Central memory CD8-positive, alpha-beta T cell (primary cell): ENCODE data around the gene ZNF644.
A peak's percentile ranks its signal among the peaks of the same experiment; 100 is the strongest.

Experiments used
- ATAC-seq: fragments of 150-1000 bp; cut with Tn5 transposase; replicated peaks from 2 replicates; pipeline ENCODE4 v1.10.0; 2022; ENCODE audit warnings: mild to moderate bottlenecking, moderate FRiP score, moderate number of reproducible peaks; ENCODE audit not compliant: poor library complexity, severe bottlenecking; ENCODE audit errors: extremely low read depth
- DNase-seq, 2 donors: peaks; one replicate each; pipeline ENCODE4 v3.0.0; 2021; ENCODE audit warnings: low spot score in 2 of 2
- H3K27ac Mint-ChIP-seq: one replicate; pipeline ENCODE4 v1.8.0; 2022; ENCODE audit warnings: low read depth, mild to moderate bottlenecking, moderate library complexity, mixed read lengths
- H3K27me3 Mint-ChIP-seq: one replicate; pipeline ENCODE4 v1.8.0; 2022; ENCODE audit warnings: mixed read lengths
- H3K36me3 Mint-ChIP-seq: one replicate; pipeline ENCODE4 v1.8.0; 2022; ENCODE audit warnings: mild to moderate bottlenecking, moderate library complexity, mixed read lengths; ENCODE audit not compliant: insufficient read depth
- H3K4me1 Mint-ChIP-seq: one replicate; pipeline ENCODE4 v1.8.0; 2022; ENCODE audit warnings: mixed read lengths
- H3K4me3 Mint-ChIP-seq: one replicate; pipeline ENCODE4 v1.8.0; 2022; ENCODE audit warnings: mild to moderate bottlenecking, moderate library complexity, mixed read lengths
- H3K9me3 Mint-ChIP-seq: one replicate; pipeline ENCODE4 v1.8.0; 2022; ENCODE audit warnings: mixed read lengths

The ZNF644 gene

GRCh38 chr1:90963651-90964050 is 58.2 kb downstream of the ZNF644 start:
- no peak overlapping the region for H3K4me3 Mint-ChIP-seq
- H3K4me1 Mint-ChIP-seq = peaks cover 48% of the 10 kb centered on the region

GRCh38 chr1:90963236-90963635 is 58.6 kb downstream of the ZNF644 start:
- H3K4me3 Mint-ChIP-seq = no peak overlapping the region
- ATAC-seq (no peak), DNase-seq (no peak)
- H3K27me3 Mint-ChIP-seq = no peaks in the 10 kb centered on the region
- H3K27ac Mint-ChIP-seq = no peak overlapping the region
- H3K4me1 Mint-ChIP-seq = peaks cover 51% of the 10 kb centered on the region
- H3K36me3 Mint-ChIP-seq = peaks cover 7% of the 10 kb centered on the region
- no peaks in the 10 kb centered on the region for H3K9me3 Mint-ChIP-seq

More at GRCh38 chr1:90963651-90964050, 58.2 kb downstream of the ZNF644 start:
- DNase-seq = no peak
- Mint-ChIP-seq H3K36me3 (peaks cover 7% of the 10 kb centered on the region), H3K27me3 (no peaks in the 10 kb centered on the region), H3K27ac (no peak overlapping the region), H3K9me3 (no peaks in the 10 kb centered on the region)
- no peak for ATAC-seq

- Mint-ChIP-seq H3K9me3 (no peaks in the 10 kb centered on the region), H3K4me1 (peaks cover 69% of the 10 kb centered on the region), H3K36me3 (peaks cover 7% of the 10 kb centered on the region), H3K4me3 (no peak overlapping the region), H3K27me3 (no peaks in the 10 kb centered on the region), H3K27ac (no peak overlapping the region)
- no peak for ATAC-seq
- no peak for DNase-seq
These were observed 62.3 kb downstream of the ZNF644 start for GRCh38 chr1:90959352-90960206.

- no peak for ATAC-seq
- H3K4me3 Mint-ChIP-seq = no peak overlapping the region
- H3K27me3 Mint-ChIP-seq = no peaks in the 10 kb centered on the region
These were observed 64.3 kb downstream of the ZNF644 start for GRCh38 chr1:90957497-90957896.

GRCh38 chr1:90955769-90956168 is 66.1 kb downstream of the ZNF644 start:
- ATAC-seq (no peak), DNase-seq (no peak)
- Mint-ChIP-seq H3K27ac (peak overlapping the region; percentile 33), H3K36me3 (peaks cover 10% of the 10 kb centered on the region), H3K4me1 (peaks cover 84% of the 10 kb centered on the region), H3K4me3 (no peak overlapping the region), H3K9me3 (no peaks in the 10 kb centered on the region), H3K27me3 (no peaks in the 10 kb centered on the region)

More at GRCh38 chr1:90957497-90957896, 64.3 kb downstream of the ZNF644 start:
- peaks cover 73% of the 10 kb centered on the region for H3K4me1 Mint-ChIP-seq
- DNase-seq = no peak
- H3K36me3 Mint-ChIP-seq = peaks cover 8% of the 10 kb centered on the region
- H3K27ac Mint-ChIP-seq = peak overlapping the region; percentile 8
- no peaks in the 10 kb centered on the region for H3K9me3 Mint-ChIP-seq

- H3K36me3 Mint-ChIP-seq = peaks cover 10% of the 10 kb centered on the region
- no peaks in the 10 kb centered on the region for H3K27me3 Mint-ChIP-seq
- no peak for ATAC-seq
- peaks cover 64% of the 10 kb centered on the region for H3K4me1 Mint-ChIP-seq
- H3K9me3 Mint-ChIP-seq = no peaks in the 10 kb centered on the region
- peak overlapping the region; percentile 20 for H3K27ac Mint-ChIP-seq
- no peak for DNase-seq
- H3K4me3 Mint-ChIP-seq = peak overlapping the region; percentile 1
These were observed 68.9 kb downstream of the ZNF644 start for GRCh38 chr1:90952906-90953305.

- H3K4me1 Mint-ChIP-seq = peaks cover 56% of the 10 kb centered on the region
- no peak overlapping the region for H3K4me3 Mint-ChIP-seq
- H3K36me3 Mint-ChIP-seq = peaks cover 11% of the 10 kb centered on the region
These were observed 70.8 kb downstream of the ZNF644 start for GRCh38 chr1:90951009-90951408.

GRCh38 chr1:90948301-90948700 is 73.5 kb downstream of the ZNF644 start:
- Mint-ChIP-seq H3K36me3 (peaks cover 7% of the 10 kb centered on the region), H3K9me3 (no peaks in the 10 kb centered on the region), H3K4me3 (no peak overlapping the region), H3K27ac (no peak overlapping the region), H3K27me3 (no peaks in the 10 kb centered on the region), H3K4me1 (peaks cover 52% of the 10 kb centered on the region)
- ATAC-seq = no peak
- DNase-seq = no peak

More at GRCh38 chr1:90951009-90951408, 70.8 kb downstream of the ZNF644 start:
- H3K27me3 Mint-ChIP-seq = no peaks in the 10 kb centered on the region
- DNase-seq (no peak), ATAC-seq (no peak)
- no peak overlapping the region for H3K27ac Mint-ChIP-seq
- H3K9me3 Mint-ChIP-seq = no peaks in the 10 kb centered on the region

GRCh38 chr1:90946630-90947029 is 75.2 kb downstream of the ZNF644 start:
- no peak for ATAC-seq
- no peak overlapping the region for H3K4me3 Mint-ChIP-seq
- no peak for DNase-seq
- H3K27ac Mint-ChIP-seq = no peak overlapping the region
- peaks cover 35% of the 10 kb centered on the region for H3K4me1 Mint-ChIP-seq
- peaks cover 7% of the 10 kb centered on the region for H3K36me3 Mint-ChIP-seq
- H3K27me3 Mint-ChIP-seq = no peaks in the 10 kb centered on the region
- H3K9me3 Mint-ChIP-seq = no peaks in the 10 kb centered on the region

GRCh38 chr1:90945287-90945686 is 76.5 kb downstream of the ZNF644 start:
- ATAC-seq = no peak
- no peaks in the 10 kb centered on the region for H3K27me3 Mint-ChIP-seq
- H3K27ac Mint-ChIP-seq = no peak overlapping the region
- no peak for DNase-seq
- H3K9me3 Mint-ChIP-seq = no peaks in the 10 kb centered on the region
- H3K4me1 Mint-ChIP-seq = peaks cover 29% of the 10 kb centered on the region
- peaks cover 8% of the 10 kb centered on the region for H3K36me3 Mint-ChIP-seq
- H3K4me3 Mint-ChIP-seq = no peak overlapping the region

- Mint-ChIP-seq H3K27me3 (no peaks in the 10 kb centered on the region), H3K27ac (no peak overlapping the region), H3K4me1 (peaks cover 42% of the 10 kb centered on the region), H3K36me3 (peaks cover 17% of the 10 kb centered on the region), H3K9me3 (no peaks in the 10 kb centered on the region), H3K4me3 (no peak overlapping the region)
- ATAC-seq (no peak), DNase-seq (no peak)
These were observed 77.9 kb downstream of the ZNF644 start for GRCh38 chr1:90943966-90944365.

GRCh38 chr1:90940746-90941145 is 81.1 kb downstream of the ZNF644 start:
- H3K9me3 Mint-ChIP-seq = no peaks in the 10 kb centered on the region
- DNase-seq (no peak), ATAC-seq (no peak)
- peaks cover 38% of the 10 kb centered on the region for H3K36me3 Mint-ChIP-seq
- H3K4me3 Mint-ChIP-seq = no peak overlapping the region
- H3K4me1 Mint-ChIP-seq = peaks cover 60% of the 10 kb centered on the region
- H3K27ac Mint-ChIP-seq = no peak overlapping the region
- no peaks in the 10 kb centered on the region for H3K27me3 Mint-ChIP-seq

- Mint-ChIP-seq H3K4me1 (peaks cover 72% of the 10 kb centered on the region), H3K36me3 (peaks cover 46% of the 10 kb centered on the region), H3K27me3 (no peaks in the 10 kb centered on the region), H3K27ac (no peak overlapping the region), H3K9me3 (no peaks in the 10 kb centered on the region), H3K4me3 (no peak overlapping the region)
- ATAC-seq = no peak
- no peak for DNase-seq
These were observed 85.1 kb downstream of the ZNF644 start for GRCh38 chr1:90936731-90937130.
